ENCODE measurements around the gene PRTFDC1. TPM values are rescaled to one million over a fixed set of nuclear protein-coding genes. Genes with fewer than 3 reads are reported as not detected.
"Not testable (repeated sequence)": the region's sequence is repeated elsewhere in the genome, so short reads cannot be mapped to it uniquely, and the experiment has no call there.

PRTFDC1 gene
- total RNA-seq, 1 donor from 2014 or later = 4.7 TPM

GRCh38 chr10:24944512-24945255 lies 7.7 kb downstream of the PRTFDC1 start:
- DNase-seq (ENCODE audit: low spot score) (no peak), ATAC-seq (peak; percentile 46)
- intact Hi-C loops (cut with DNase I) = no loop called here

DNA sequence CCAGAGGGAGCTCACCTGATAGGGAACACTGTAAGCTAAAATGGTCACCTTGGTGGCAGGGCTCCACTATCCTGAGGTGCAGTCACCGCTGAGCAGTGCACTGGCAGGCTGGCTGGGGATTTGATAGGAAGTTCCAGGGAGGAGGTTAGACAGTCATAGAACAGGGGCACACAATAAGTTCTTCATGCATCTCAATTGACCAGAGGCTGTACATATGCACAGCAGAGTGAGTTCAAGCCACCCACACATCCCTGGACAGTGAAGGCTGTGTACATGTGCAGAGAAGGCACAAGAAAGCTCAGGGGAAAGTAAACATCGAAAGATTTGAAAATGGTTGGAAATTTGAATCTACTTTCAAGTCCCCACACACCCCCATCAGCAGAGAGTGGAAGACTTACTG lies 13.9 kb downstream of the PRTFDC1 start:
- intact Hi-C loops (cut with DNase I) = no loop called here
- ATAC-seq = peak; percentile 67

GRCh38 chr10:24938076-24938475 lies 14.3 kb downstream of the PRTFDC1 start:
- DNase-seq (ENCODE audit: low spot score) (no peak), ATAC-seq (peak; percentile 72)
- intact Hi-C loops (cut with DNase I) = no loop called here

More for the DNA sequence above, 13.9 kb downstream of the PRTFDC1 start:
- no peak for DNase-seq (ENCODE audit: low spot score)

DNA sequence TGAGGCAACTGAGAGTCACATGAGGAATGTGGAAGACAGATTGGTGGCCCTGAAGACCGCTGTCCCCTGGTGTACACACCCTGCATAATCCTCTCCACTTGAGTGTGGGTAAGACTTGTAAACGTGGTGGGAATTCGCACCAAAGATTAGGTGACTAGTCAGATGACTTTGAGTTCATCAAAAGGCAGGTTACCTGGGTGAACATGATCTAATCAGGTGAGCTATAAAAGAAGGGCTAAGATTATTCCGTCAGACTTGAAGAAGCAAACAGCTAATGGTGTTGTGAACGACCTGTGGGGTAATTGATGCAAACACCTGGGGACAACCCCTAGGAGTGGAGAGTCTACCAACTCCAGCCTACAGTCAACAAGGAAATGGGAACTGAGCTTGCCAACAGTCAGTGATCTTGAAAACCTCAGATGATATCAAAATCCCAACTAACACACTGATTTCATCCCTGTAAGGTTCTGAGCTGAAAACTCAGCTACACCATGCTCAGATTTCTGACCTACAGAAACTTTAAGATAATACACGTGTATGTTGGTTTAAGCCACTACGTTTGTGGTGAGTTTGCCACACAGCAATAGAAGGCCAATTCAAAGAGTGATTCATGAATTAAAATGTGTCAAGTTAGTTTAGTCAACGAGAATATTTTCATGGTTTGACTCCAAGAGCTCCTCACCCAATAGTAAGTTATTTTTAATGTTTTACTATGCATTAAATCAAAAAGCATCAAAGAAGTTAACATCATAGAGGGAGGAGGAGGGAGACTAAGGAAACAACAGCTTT lies 16.7 kb downstream of the PRTFDC1 start:
- DNase-seq (ENCODE audit: low spot score) = no peak
- no peak for ATAC-seq
- intact Hi-C loops (cut with DNase I) = no loop called here

- intact Hi-C loops (cut with DNase I) = no loop called here
- ATAC-seq = no peak
- DNase-seq (ENCODE audit: low spot score) = no peak
Measured at GRCh38 chr10:24931236-24931635, 21.2 kb downstream of the PRTFDC1 start.

GRCh38 chr10:24930427-24930826 lies 22.0 kb downstream of the PRTFDC1 start:
- intact Hi-C loops (cut with DNase I) = no loop called here
- DNase-seq (ENCODE audit: low spot score) = no peak
- ATAC-seq = no peak

DNA sequence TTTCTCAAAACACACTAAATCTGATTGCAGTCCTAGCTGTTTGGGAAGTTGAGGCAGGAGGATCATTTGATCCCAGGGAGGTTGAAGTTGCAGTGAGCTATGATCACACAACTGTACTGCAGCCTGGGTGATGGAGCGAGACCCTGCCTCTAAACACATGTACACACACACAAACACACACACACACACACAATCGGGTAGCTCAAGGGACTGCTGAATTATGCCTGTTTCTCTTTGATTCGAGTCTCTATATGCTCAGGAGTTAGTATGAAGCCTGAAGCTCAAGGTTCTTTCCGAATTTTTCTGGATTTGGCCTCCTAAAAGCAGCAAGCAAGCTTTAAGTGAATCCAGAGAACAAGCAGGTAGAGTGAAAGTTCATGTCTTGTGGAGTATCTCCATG lies 22.5 kb downstream of the PRTFDC1 start:
- intact Hi-C loops (cut with DNase I) = no loop called here
- ATAC-seq (no peak), DNase-seq (ENCODE audit: low spot score) (no peak)

- DNase-seq (ENCODE audit: low spot score) = no peak
- ATAC-seq = peak; percentile 58
Measured at GRCh38 chr10:24929056-24929544, 23.3 kb downstream of the PRTFDC1 start.

GRCh38 chr10:24928163-24928562 lies 24.2 kb downstream of the PRTFDC1 start:
- intact Hi-C loops (cut with DNase I) = no loop called here
- ATAC-seq (no peak), DNase-seq (ENCODE audit: low spot score) (no peak)

More at GRCh38 chr10:24929056-24929544, 23.3 kb downstream of the PRTFDC1 start:
- intact Hi-C loops (cut with DNase I) = no loop called here

GRCh38 chr10:24926557-24926956 lies 25.8 kb downstream of the PRTFDC1 start:
- DNase-seq (ENCODE audit: low spot score) = no peak
- intact Hi-C loops (cut with DNase I) = no loop called here
- ATAC-seq = peak; percentile 81

- DNase-seq (ENCODE audit: low spot score) (no peak), ATAC-seq (no peak)
- intact Hi-C loops (cut with DNase I) = no loop called here
Measured at GRCh38 chr10:24925799-24926198, 26.6 kb downstream of the PRTFDC1 start.

DNA sequence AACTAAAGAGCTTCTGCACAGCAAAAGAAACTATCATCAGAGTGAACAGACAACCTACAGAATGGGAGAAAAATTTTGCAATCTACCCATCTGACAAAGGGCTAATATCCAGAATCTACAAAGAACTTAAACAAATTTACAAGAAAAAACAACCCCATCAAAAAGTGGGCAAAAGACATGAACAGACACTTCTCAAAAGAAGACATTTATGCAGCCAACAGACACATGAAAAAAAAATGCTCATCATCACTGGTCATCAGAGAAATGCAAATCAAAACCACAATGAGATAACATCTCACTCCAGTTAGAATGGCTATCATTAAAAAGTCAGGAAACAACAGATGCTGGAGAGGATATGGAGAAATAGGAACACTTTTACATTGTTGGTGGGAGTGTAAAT lies 27.9 kb downstream of the PRTFDC1 start:
- DNase-seq (ENCODE audit: low spot score); ATAC-seq; intact Hi-C loops (cut with DNase I): not testable (repeated sequence)

- intact Hi-C loops (cut with DNase I); DNase-seq (ENCODE audit: low spot score); ATAC-seq: not testable (repeated sequence)
Measured at GRCh38 chr10:24922222-24922868, 30.1 kb downstream of the PRTFDC1 start.

- ATAC-seq (peak; percentile 98), DNase-seq (ENCODE audit: low spot score) (peak; percentile 64)
- intact Hi-C loops (cut with DNase I) = no loop called here
Measured at GRCh38 chr10:24920907-24921881, 31.2 kb downstream of the PRTFDC1 start.

GRCh38 chr10:24920192-24920591 lies 32.2 kb downstream of the PRTFDC1 start:
- intact Hi-C loops (cut with DNase I); ATAC-seq; DNase-seq (ENCODE audit: low spot score): not testable (repeated sequence)

DNA sequence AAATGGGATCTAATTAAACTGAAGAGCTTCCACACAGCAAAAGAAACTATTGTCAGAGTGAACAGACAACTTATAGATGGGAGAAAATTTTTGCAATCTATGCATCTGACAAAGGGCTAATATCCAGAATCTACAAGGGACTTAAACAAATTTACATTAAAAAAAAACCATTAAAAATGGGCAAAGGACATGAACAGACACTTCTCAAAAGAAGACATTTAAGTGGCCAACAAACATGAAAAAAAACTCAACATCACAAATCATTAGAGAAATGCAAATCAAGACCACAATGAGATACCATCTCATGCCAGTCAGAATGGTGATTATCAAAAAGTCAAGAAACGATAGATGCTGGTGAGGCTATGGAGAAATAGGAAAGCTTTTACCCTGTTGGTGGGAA lies 32.8 kb downstream of the PRTFDC1 start:
- ATAC-seq; DNase-seq (ENCODE audit: low spot score); intact Hi-C loops (cut with DNase I): not testable (repeated sequence)

GRCh38 chr10:24917979-24918378 lies 34.4 kb downstream of the PRTFDC1 start:
- no peak for ATAC-seq
- intact Hi-C loops (cut with DNase I) = no loop called here
- no peak for DNase-seq (ENCODE audit: low spot score)

GRCh38 chr10:24917493-24917892 lies 34.9 kb downstream of the PRTFDC1 start:
- intact Hi-C loops (cut with DNase I) = no loop called here
- ATAC-seq (no peak), DNase-seq (ENCODE audit: low spot score) (no peak)
